GM21529 (cell line): ENCODE results near the gene FHIT.

ENCODE experiments used
- ATAC-seq: cut with Tn5 transposase; IDR thresholded peaks from one replicate; pipeline ENCODE4 v1.9.1; 2021; ENCODE audit not compliant: unreplicated experiment

FHIT gene

GRCh38 chr3:59876533-59877062, 1374.7 kb downstream of the FHIT start:
- ATAC-seq, result no peak

GRCh38 chr3:59873576-59874230, 1377.5 kb downstream of the FHIT start:
- ATAC-seq, result no peak

- ATAC-seq, result no peak
Observed at GRCh38 chr3:59872128-59872527, 1379.1 kb downstream of the FHIT start.

GRCh38 chr3:59867185-59868002, 1383.9 kb downstream of the FHIT start:
- no peak for ATAC-seq

GRCh38 chr3:59866076-59866475, 1385.2 kb downstream of the FHIT start:
- ATAC-seq, result no peak

GRCh38 chr3:59865351-59865750, 1385.9 kb downstream of the FHIT start:
- ATAC-seq, result no peak

GRCh38 chr3:59862686-59863085, 1388.6 kb downstream of the FHIT start:
- ATAC-seq, result no peak

GRCh38 chr3:59857589-59858346, 1393.5 kb downstream of the FHIT start:
- peak; percentile 99 for ATAC-seq

- no peak for ATAC-seq
Observed at GRCh38 chr3:59856934-59857460, 1394.3 kb downstream of the FHIT start.

GRCh38 chr3:59854061-59854709, 1397.1 kb downstream of the FHIT start:
- ATAC-seq, result no peak

GRCh38 chr3:59850417-59850816, 1400.8 kb downstream of the FHIT start:
- ATAC-seq, result no peak

- no peak for ATAC-seq
Observed at GRCh38 chr3:59845386-59845785, 1405.9 kb downstream of the FHIT start.

- ATAC-seq, result no peak
Observed at GRCh38 chr3:59843821-59844220, 1407.4 kb downstream of the FHIT start.

GRCh38 chr3:59839810-59840515, 1411.3 kb downstream of the FHIT start:
- ATAC-seq, result peak; percentile 97

- no peak for ATAC-seq
Observed at GRCh38 chr3:59839283-59839682, 1412.0 kb downstream of the FHIT start.

GRCh38 chr3:59836531-59836930, 1414.7 kb downstream of the FHIT start:
- no peak for ATAC-seq

- ATAC-seq, result no peak
Observed at GRCh38 chr3:59832702-59833101, 1418.5 kb downstream of the FHIT start.

GRCh38 chr3:59832241-59832640, 1419.0 kb downstream of the FHIT start:
- ATAC-seq, result no peak

- no peak for ATAC-seq
Observed at GRCh38 chr3:59831394-59831793, 1419.9 kb downstream of the FHIT start.

GRCh38 chr3:59829527-59829926, 1421.7 kb downstream of the FHIT start:
- ATAC-seq, result no peak
